CD14-positive monocyte (primary cell): Measurements from ENCODE around the gene CNTD1. TPM values are rescaled to one million over a fixed set of nuclear protein-coding genes. Genes with fewer than 3 reads are reported as not detected.

Experiments used
- DNase-seq, 3 donors: peaks; one replicate each; pipeline ENCODE4 v3.0.0-alpha.2; 2011 to 2022
- H2AFZ ChIP-seq: 2 replicates; pipeline ENCODE4 v1.6.0; 2012; ENCODE audit warnings: mild to moderate bottlenecking, low read depth, low read length, inconsistent platforms; ENCODE audit not compliant: insufficient read depth, poor library complexity, severe bottlenecking
- H3K27ac ChIP-seq, 2 donors: 1 replicate in 1 of 2; 2 replicates in 1 of 2; pipeline ENCODE4 v1.5.1; 2012 to 2013; ENCODE audit warnings: low read length in 2 of 2, control low read depth in 1 of 2, inconsistent platforms in 1 of 2, low read depth in 1 of 2, mild to moderate bottlenecking in 1 of 2
- H3K27me3 ChIP-seq, 2 donors: one replicate each; pipeline versions ENCODE4 v1.6.0 to v1.6.1; 2011 to 2013; ENCODE audit warnings: low read length in 2 of 2; ENCODE audit not compliant: control insufficient read depth in 2 of 2, insufficient read depth in 2 of 2
- H3K36me3 ChIP-seq, 2 donors: replicated peaks in 1 of 2; 1 replicate in 1 of 2; 2 replicates in 1 of 2; pipeline versions ENCODE4 v1.5.1 to v1.6.1; 2012 to 2013; ENCODE audit warnings: low read length in 2 of 2, control low read depth in 1 of 2, inconsistent platforms in 1 of 2, mild to moderate bottlenecking in 1 of 2; ENCODE audit not compliant: insufficient read depth in 2 of 2, control insufficient read depth in 1 of 2
- H3K4me1 ChIP-seq, 2 donors: 1 replicate in 1 of 2; 2 replicates in 1 of 2; pipeline versions ENCODE4 v1.5.1 to v1.6.1; 2012 to 2013; ENCODE audit warnings: low read length in 2 of 2, control low read depth in 1 of 2, inconsistent platforms in 1 of 2, mild to moderate bottlenecking in 1 of 2, moderate library complexity in 1 of 2; ENCODE audit not compliant: insufficient read depth in 2 of 2, control insufficient read depth in 1 of 2
- H3K4me2 ChIP-seq: replicated peaks from 2 replicates; pipeline ENCODE3; 2012; ENCODE audit warnings: low read length, moderate library complexity, mild to moderate bottlenecking; ENCODE audit not compliant: poor library complexity, severe bottlenecking; ENCODE audit errors: extremely low read depth
- H3K4me3 ChIP-seq, 3 experiments: fragments of 200-600 bp in 1 of 3; sonication (generic) in 1 of 3; replicated peaks in 1 of 3; 1 replicate in 2 of 3; 2 replicates in 1 of 3; pipeline ENCODE4 v1.5.1; 2011 to 2013; ENCODE audit warnings: low read length in 3 of 3, mild to moderate bottlenecking in 3 of 3, control low read depth in 2 of 3, low read depth in 2 of 3, inconsistent platforms in 1 of 3, moderate library complexity in 1 of 3
- H3K79me2 ChIP-seq: 2 replicates; pipeline ENCODE4 v1.6.0; 2012; ENCODE audit warnings: mild to moderate bottlenecking, control low read depth, inconsistent platforms, low read length, moderate library complexity; ENCODE audit not compliant: insufficient read depth
- H3K9ac ChIP-seq: 2 replicates; pipeline ENCODE4 v1.6.0; 2017; ENCODE audit warnings: low read length, mild to moderate bottlenecking; ENCODE audit not compliant: insufficient read depth, poor library complexity, severe bottlenecking
- H3K9me3 ChIP-seq, 2 donors: replicated peaks in 1 of 2; 1 replicate in 1 of 2; 2 replicates in 1 of 2; pipeline versions ENCODE4 v1.5.1 to v1.6.1; 2012 to 2013; ENCODE audit warnings: low read length in 2 of 2, control low read depth in 1 of 2; ENCODE audit not compliant: control insufficient read depth in 1 of 2, insufficient read depth in 1 of 2
- H4K20me1 ChIP-seq: 2 replicates; pipeline ENCODE4 v1.6.0; 2012; ENCODE audit warnings: mild to moderate bottlenecking, low read length, control low read depth, moderate library complexity; ENCODE audit not compliant: insufficient read depth
- H3K27ac Mint-ChIP-seq, 7 donors: one replicate each; pipeline ENCODE4 v1.8.0; 2020; ENCODE audit warnings: mild to moderate bottlenecking in 7 of 7, mixed read lengths in 7 of 7, moderate library complexity in 6 of 7, inconsistent platforms in 2 of 7
- H3K27me3 Mint-ChIP-seq, 3 donors: one replicate each; pipeline ENCODE4 v1.8.0; 2021 to 2022; ENCODE audit warnings: low read depth in 3 of 3, mild to moderate bottlenecking in 3 of 3, mixed read lengths in 3 of 3, moderate library complexity in 3 of 3, inconsistent platforms in 1 of 3
- H3K36me3 Mint-ChIP-seq, 2 donors: one replicate each; pipeline ENCODE4 v1.8.0; 2020; ENCODE audit warnings: mixed read lengths in 2 of 2, inconsistent platforms in 1 of 2, mild to moderate bottlenecking in 1 of 2
- H3K4me1 Mint-ChIP-seq: one replicate; pipeline ENCODE4 v1.8.0; 2020; ENCODE audit warnings: mild to moderate bottlenecking, mixed read lengths
- H3K4me3 Mint-ChIP-seq, 2 donors: one replicate each; pipeline ENCODE4 v1.8.0; 2020; ENCODE audit warnings: mild to moderate bottlenecking in 2 of 2, mixed read lengths in 2 of 2, moderate library complexity in 1 of 2
- H3K9me3 Mint-ChIP-seq, 7 donors: one replicate each; pipeline ENCODE4 v1.8.0; 2020 to 2022; ENCODE audit warnings: mixed read lengths in 7 of 7, mild to moderate bottlenecking in 6 of 7, moderate library complexity in 6 of 7, inconsistent platforms in 2 of 7
- WGBS: methylation state at CpG from one replicate; pipeline ENCODE4 v1.1.5; 2013; ENCODE audit warnings: missing lambda C conversion rate; ENCODE audit not compliant: insufficient coverage; 5-methylcytosine and 5-hydroxymethylcytosine counted together
- intact Hi-C, 2 donors: fragments of 100-400 bp; cut with micrococcal nuclease; formaldehyde crosslinking; loops; one replicate each; pipeline versions ENCODE4 v1.15.0 to v1.15.1; 2023
- polyA plus RNA-seq, 3 donors: library from polyadenylated mRNA; depleted of rRNA in 1 of 3; unstranded in 2 of 3; stranded (reverse) in 1 of 3; fragments of 300-500 nt in 2 of 3; fragments of >200 nt in 1 of 3; fragmentation: Illumina TruSeq in 2 of 3; gene quantifications; 1 replicate in 2 of 3; 2 replicates in 1 of 3; pipeline ENCODE4 v1.2.3, GENCODE V29; 2012 to 2021
- TF ChIP-seq, protein P1 (sequence below): fragments of 200-600 bp; IDR thresholded peaks from one replicate; pipeline ENCODE4 v1.8.0; 2022; ENCODE audit warnings: antibody characterized with exemption, mild to moderate bottlenecking

CNTD1 gene
- polyA plus RNA-seq, 3 donors: not detected

DNA sequence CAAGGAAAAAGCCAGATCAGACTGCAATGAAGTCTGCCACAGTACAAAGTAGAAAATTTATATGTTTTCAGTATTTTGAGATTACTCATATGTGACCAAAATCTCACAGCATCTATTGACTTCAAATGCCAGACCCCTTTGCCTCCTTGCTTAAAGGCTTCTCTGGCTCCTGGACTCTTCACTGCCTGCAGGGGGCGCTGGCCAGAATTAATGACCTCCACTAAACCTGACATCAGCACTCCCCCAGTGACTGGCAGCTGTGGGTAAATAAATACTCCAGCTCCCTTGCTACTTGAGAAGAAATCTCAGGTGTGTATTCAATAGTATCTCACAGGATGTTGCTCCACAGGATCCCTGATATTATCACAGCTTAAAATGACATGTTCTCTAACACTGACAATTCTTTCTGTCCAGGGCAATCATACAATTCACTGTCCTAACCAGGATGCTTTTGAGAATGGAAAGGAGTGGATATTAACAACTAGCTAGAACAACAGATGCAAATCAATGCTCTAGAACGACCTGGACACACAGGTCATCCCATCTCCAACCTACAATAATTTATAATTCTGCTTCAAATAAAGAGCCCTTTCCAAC is 21.4 kb downstream of the CNTD1 start:
- DNase-seq: peak; percentile 49 to 67 (median 54)
- Mint-ChIP-seq H3K4me1 (peaks cover 10% of the 10 kb centered on the region), H3K9me3 (peaks cover 0 to 2% (median 0%) of the 10 kb centered on the region in 7 donors), H3K27ac (peak overlapping the region in 2 of 7 donors; percentile 21 to 55), H3K27me3 (peaks cover 0 to 2% (median 0%) of the 10 kb centered on the region in 3 donors), H3K36me3 (peaks cover 59 to 77% of the 10 kb centered on the region in 2 donors), H3K4me3 (no peak overlapping the region)
- Histone ChIP-seq H3K79me2 (peaks cover 34% of the 10 kb centered on the region), H3K27ac (no peak overlapping the region), H3K36me3 (peaks cover 63 to 73% of the 10 kb centered on the region in 2 donors), H3K4me3 (no peak overlapping the region), H3K9ac (no peak overlapping the region), H3K4me2 (no peak overlapping the region), H2AFZ (no peak overlapping the region), H3K4me1 (peaks cover 10 to 19% of the 10 kb centered on the region in 2 donors), H3K9me3 (no peaks in the 10 kb centered on the region), H3K27me3 (no peaks in the 10 kb centered on the region), H4K20me1 (peaks cover 13% of the 10 kb centered on the region)
- TF ChIP-seq, protein P1, sequence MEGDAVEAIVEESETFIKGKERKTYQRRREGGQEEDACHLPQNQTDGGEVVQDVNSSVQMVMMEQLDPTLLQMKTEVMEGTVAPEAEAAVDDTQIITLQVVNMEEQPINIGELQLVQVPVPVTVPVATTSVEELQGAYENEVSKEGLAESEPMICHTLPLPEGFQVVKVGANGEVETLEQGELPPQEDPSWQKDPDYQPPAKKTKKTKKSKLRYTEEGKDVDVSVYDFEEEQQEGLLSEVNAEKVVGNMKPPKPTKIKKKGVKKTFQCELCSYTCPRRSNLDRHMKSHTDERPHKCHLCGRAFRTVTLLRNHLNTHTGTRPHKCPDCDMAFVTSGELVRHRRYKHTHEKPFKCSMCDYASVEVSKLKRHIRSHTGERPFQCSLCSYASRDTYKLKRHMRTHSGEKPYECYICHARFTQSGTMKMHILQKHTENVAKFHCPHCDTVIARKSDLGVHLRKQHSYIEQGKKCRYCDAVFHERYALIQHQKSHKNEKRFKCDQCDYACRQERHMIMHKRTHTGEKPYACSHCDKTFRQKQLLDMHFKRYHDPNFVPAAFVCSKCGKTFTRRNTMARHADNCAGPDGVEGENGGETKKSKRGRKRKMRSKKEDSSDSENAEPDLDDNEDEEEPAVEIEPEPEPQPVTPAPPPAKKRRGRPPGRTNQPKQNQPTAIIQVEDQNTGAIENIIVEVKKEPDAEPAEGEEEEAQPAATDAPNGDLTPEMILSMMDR: peak; percentile 91
- intact Hi-C loops: loop anchor here in 1 of 2 donors (5.0 kb wide), 1 partner anchor 48 kb away; the partner anchor contains the start of gene VPS25
- WGBS: no CpG with 5 or more reads among the region's 2 CpGs

DNA sequence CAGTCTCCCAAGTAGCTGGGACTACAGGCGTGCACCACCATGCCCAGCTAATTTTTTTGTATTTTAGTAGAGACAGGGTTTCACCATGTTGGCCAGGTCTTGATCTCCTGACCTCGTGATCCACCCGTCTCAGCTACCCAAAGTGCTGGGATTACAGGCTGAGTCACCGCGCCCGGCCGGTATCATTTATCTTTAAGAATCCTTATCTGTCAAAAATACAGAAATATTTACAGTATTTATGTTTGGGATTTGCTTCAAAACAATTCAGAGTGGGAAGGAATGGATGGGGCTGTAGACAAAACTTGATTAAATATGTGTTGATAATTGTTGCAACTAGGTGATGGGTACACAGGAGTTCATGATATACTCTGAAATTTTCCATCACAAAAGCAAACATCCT is 22.5 kb downstream of the CNTD1 start:
- Mint-ChIP-seq H3K27me3 (peaks cover 0 to 2% (median 0%) of the 10 kb centered on the region in 3 donors), H3K4me1 (peaks cover 10% of the 10 kb centered on the region), H3K4me3 (no peak overlapping the region), H3K27ac (no peak overlapping the region), H3K9me3 (peaks cover 0 to 2% (median 0%) of the 10 kb centered on the region in 7 donors), H3K36me3 (peaks cover 48 to 65% of the 10 kb centered on the region in 2 donors)
- Histone ChIP-seq H3K27ac (no peak overlapping the region), H3K4me2 (no peak overlapping the region), H3K9me3 (no peaks in the 10 kb centered on the region), H3K36me3 (peaks cover 52 to 62% of the 10 kb centered on the region in 2 donors), H3K4me1 (peaks cover 10 to 19% of the 10 kb centered on the region in 2 donors), H3K9ac (no peak overlapping the region), H3K79me2 (peaks cover 34% of the 10 kb centered on the region), H4K20me1 (peaks cover 9% of the 10 kb centered on the region), H3K27me3 (no peaks in the 10 kb centered on the region), H3K4me3 (no peak overlapping the region), H2AFZ (no peak overlapping the region)
- TF ChIP-seq, protein P1: no peak
- intact Hi-C loops: loop anchor here in 1 of 2 donors (5.0 kb wide), 1 partner anchor 49 kb away; the partner anchor contains the start of gene VPS25
- no peak for DNase-seq
- WGBS: no CpG with 5 or more reads among the region's 7 CpGs
